Parathyroid adenoma (tissue), 2 donors: Measurements from ENCODE around the gene KCND1.

Experiments used
- H2AFZ ChIP-seq: fragments of 300-600 bp; sonication (generic); one replicate; pipeline ENCODE4 v1.7.0; 2017; ENCODE audit warnings: antibody characterized with exemption, mild to moderate bottlenecking
- H3K27ac ChIP-seq: fragments of 300-600 bp; sonication (generic); one replicate; pipeline ENCODE4 v1.7.0; 2017
- H3K27me3 ChIP-seq: fragments of 300-600 bp; sonication (generic); one replicate; pipeline ENCODE4 v1.7.0; 2017; ENCODE audit warnings: low read length; ENCODE audit not compliant: control insufficient read depth, insufficient read depth
- H3K36me3 ChIP-seq: fragments of 300-600 bp; sonication (generic); one replicate; pipeline ENCODE4 v1.7.0; 2017; ENCODE audit warnings: low read length; ENCODE audit not compliant: control insufficient read depth, insufficient read depth
- H3K4me1 ChIP-seq: fragments of 300-600 bp; sonication (generic); one replicate; pipeline ENCODE4 v1.7.0; 2017; ENCODE audit warnings: control low read depth
- H3K4me2 ChIP-seq: fragments of 300-600 bp; sonication (generic); one replicate; pipeline ENCODE4 v1.7.0; 2017; ENCODE audit warnings: low read length
- H3K4me3 ChIP-seq: fragments of 300-600 bp; sonication (generic); one replicate; pipeline ENCODE4 v1.7.0; 2017; ENCODE audit warnings: low read depth, low read length
- H3K79me2 ChIP-seq: fragments of 300-600 bp; sonication (generic); one replicate; pipeline ENCODE4 v1.7.0; 2017; ENCODE audit warnings: control low read depth
- H3K9ac ChIP-seq: fragments of 300-600 bp; sonication (generic); one replicate; pipeline ENCODE4 v1.7.0; 2017; ENCODE audit warnings: mild to moderate bottlenecking
- H3K9me3 ChIP-seq: fragments of 300-600 bp; sonication (generic); one replicate; pipeline ENCODE4 v1.7.0; 2017; ENCODE audit warnings: low read length; ENCODE audit not compliant: control insufficient read depth
- CTCF ChIP-seq: fragments of 300-600 bp; sonication (generic); IDR thresholded peaks from one replicate; pipeline ENCODE4 v1.7.0; 2017; ENCODE audit warnings: antibody characterized with exemption, mild to moderate bottlenecking
- donor health status: primary hyperparathyroidism.

KCND1 gene

DNA sequence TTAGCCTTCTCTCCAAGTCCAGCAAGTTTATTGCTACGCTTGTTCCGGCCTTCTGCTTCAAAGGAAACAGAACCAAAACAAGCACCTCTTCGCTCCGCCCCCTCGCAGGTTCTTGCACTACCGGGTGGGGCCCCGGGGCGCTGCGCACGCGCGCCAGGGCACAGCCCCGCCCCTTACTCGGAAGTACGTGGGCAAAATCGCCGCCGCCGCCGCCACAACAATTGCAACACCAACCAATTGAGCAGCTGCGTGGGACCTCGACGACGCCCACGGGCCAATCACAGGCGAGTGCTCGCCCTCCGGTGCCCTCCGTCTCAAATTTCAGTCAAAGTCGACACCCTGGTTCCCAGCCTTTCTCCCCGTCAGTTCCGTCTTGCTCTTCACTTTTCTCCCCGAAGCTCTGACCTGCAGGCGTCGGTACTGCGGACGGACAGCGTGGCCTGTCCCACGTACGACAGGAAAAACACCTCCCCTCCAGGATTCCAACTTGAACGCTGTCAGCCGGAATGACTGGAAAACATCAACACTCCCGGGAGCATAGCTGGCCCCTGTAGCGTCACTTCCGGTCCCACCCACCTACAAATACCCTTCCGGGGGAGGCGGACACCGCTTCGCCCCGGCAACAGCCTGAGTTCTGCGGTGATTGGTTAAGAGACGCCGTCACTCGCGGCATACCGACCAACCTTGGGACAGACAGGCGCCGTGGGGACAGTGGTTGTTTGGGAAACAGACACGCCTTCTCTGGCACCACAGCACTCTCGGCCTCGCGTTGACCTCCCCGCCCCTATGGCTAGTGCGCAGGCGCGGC, 13.6 kb downstream of the KCND1 start:
- Histone ChIP-seq H3K4me2 (peak overlapping the region; percentile 85), H3K27ac (peak overlapping the region; percentile 98), H3K4me1 (peaks cover 14% of the 10 kb centered on the region), H3K79me2 (peaks cover 32% of the 10 kb centered on the region), H3K9me3 (no peaks in the 10 kb centered on the region), H3K36me3 (no peaks in the 10 kb centered on the region), H2AFZ (peak overlapping the region; percentile 43), H3K27me3 (no peaks in the 10 kb centered on the region), H3K9ac (no peak overlapping the region), H3K4me3 (peak overlapping the region; percentile 88)
- TF ChIP-seq CTCF, result no peak

DNA sequence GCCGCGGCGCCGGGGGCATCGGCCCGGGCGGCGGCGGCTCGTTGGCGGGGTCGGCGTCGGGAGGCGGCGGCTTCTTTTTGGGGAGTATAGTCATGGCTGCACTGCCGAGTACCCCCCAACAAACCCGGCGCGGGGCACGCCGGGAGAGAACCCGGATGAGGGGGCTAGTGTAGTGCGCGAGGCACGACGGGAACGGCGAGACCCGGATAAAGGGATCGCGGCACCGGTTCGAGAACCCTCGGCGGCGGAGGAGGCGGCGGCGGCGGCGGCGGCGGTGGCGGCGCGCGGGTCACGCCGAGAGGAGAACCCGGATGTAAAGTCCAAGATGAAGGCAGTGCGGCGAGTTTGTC, 14.2 kb downstream of the KCND1 start, which contains the start of gene OTUD5:
Gene OTUD5, minus strand, starts transcription at position 131 of the 350 bp plus-strand sequence. Its CDS starts 37 bp downstream, at position 94.
- no peak for TF ChIP-seq CTCF
- Histone ChIP-seq H3K4me1 (peaks cover 14% of the 10 kb centered on the region), H2AFZ (peak within 1 kb of the TSS; percentile 43), H3K9ac (no peak within 1 kb of the TSS), H3K27me3 (no peaks in the 10 kb centered on the region), H3K4me3 (peak within 1 kb of the TSS; percentile 88), H3K27ac (peak within 1 kb of the TSS; percentile 98), H3K9me3 (no peaks in the 10 kb centered on the region), H3K4me2 (peak within 1 kb of the TSS; percentile 85), H3K79me2 (peaks cover 34% of the 10 kb centered on the region), H3K36me3 (no peaks in the 10 kb centered on the region)

GRCh38 chrX:48956728-48957414, 14.8 kb downstream of the KCND1 start:
- H2AFZ ChIP-seq, result no peak overlapping the region
- H3K9ac ChIP-seq, result no peak overlapping the region
- peaks cover 12% of the 10 kb centered on the region for H3K4me1 ChIP-seq
- TF ChIP-seq CTCF, result no peak
- no peaks in the 10 kb centered on the region for H3K27me3 ChIP-seq
- H3K4me3 ChIP-seq, result peak overlapping the region; percentile 56
- no peaks in the 10 kb centered on the region for H3K9me3 ChIP-seq
- peaks cover 34% of the 10 kb centered on the region for H3K79me2 ChIP-seq
- H3K27ac ChIP-seq, result peak overlapping the region; percentile 69
- H3K36me3 ChIP-seq, result no peaks in the 10 kb centered on the region
- peak overlapping the region; percentile 54 for H3K4me2 ChIP-seq

DNA sequence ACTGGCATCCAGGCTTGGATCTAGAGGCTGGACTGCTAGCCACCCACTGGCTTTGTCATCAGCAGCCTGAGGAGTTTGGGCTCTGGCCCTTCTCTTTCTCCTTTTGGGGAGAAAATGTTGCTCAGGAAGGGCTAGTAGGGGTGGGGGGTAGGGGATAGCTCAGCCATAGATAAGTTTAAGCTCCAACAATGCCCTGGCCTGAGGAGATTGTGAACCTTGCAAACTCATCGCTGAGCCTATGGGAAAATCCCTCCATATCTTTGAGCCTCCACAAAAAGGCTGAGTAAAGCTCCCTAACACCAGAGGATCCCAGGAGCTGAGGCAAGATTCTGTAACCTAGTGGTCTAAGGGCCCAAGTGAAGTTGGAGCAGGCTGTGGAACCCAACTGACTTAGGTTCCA, 23.1 kb downstream of the KCND1 start:
- no peaks in the 10 kb centered on the region for H3K9me3 ChIP-seq
- TF ChIP-seq CTCF, result no peak
- H3K36me3 ChIP-seq, result no peaks in the 10 kb centered on the region
- H3K27ac ChIP-seq, result no peak overlapping the region
- no peak overlapping the region for H3K4me2 ChIP-seq
- H3K4me3 ChIP-seq, result no peak overlapping the region
- no peak overlapping the region for H2AFZ ChIP-seq
- H3K79me2 ChIP-seq, result peaks cover 27% of the 10 kb centered on the region
- H3K4me1 ChIP-seq, result no peaks in the 10 kb centered on the region
- no peaks in the 10 kb centered on the region for H3K27me3 ChIP-seq
- no peak overlapping the region for H3K9ac ChIP-seq
